Panc1 (cell line): ENCODE results near the gene RPL26. TPM values are rescaled to one million over a fixed set of nuclear protein-coding genes. Genes with fewer than 3 reads are reported as not detected.

Experiments used
- ATAC-seq: fragments of 200-7000 bp; cut with Tn5 transposase; 2 replicates; pipeline ENCODE4 v1.9.1; 2020; ENCODE audit warnings: mild to moderate bottlenecking, moderate library complexity
- BruUV-seq: library from RNA; stranded (reverse); fragments of 400-500 nt; replicated peaks from 2 replicates; lab custom pipeline; 2021; lab: Mats Ljungman, UMichigan
- CTCF ChIA-PET: fragments of 300-600 bp; sonication (Branson Sonifier 250); formaldehyde crosslinking; loops from one replicate; lab custom pipeline; 2022; ENCODE audit warnings: antibody characterized with exemption; lab: Charles Lee
- POLR2A ChIA-PET: fragments of 300-600 bp; sonication (Branson Sonifier 250); formaldehyde crosslinking; loops from one replicate; lab custom pipeline; 2022; ENCODE audit warnings: antibody characterized with exemption; lab: Charles Lee
- DNase-seq: peaks from one replicate; pipeline ENCODE4 v3.0.0-alpha.2; 2010; ENCODE audit warnings: low read depth, low spot score
- H3K27ac ChIP-seq: 2 replicates; pipeline ENCODE4 v1.5.1; 2011; ENCODE audit warnings: mild to moderate bottlenecking, low read length, inconsistent platforms
- H3K27me3 ChIP-seq: fragments of 200-500 bp; sonication (Bioruptor generic); 2 replicates; pipeline ENCODE4 v1.6.0; 2014; ENCODE audit warnings: low read length, inconsistent platforms; ENCODE audit not compliant: control insufficient read depth, insufficient read depth
- H3K36me3 ChIP-seq: fragments of 200-500 bp; sonication (Bioruptor generic); 2 replicates; pipeline ENCODE4 v1.5.1; 2014; ENCODE audit warnings: inconsistent platforms, mild to moderate bottlenecking, low read length, moderate library complexity; ENCODE audit not compliant: control insufficient read depth, insufficient read depth
- H3K4me1 ChIP-seq: 2 replicates; pipeline ENCODE4 v1.5.1; 2011; ENCODE audit warnings: inconsistent platforms, mild to moderate bottlenecking, low read length, moderate library complexity; ENCODE audit not compliant: control insufficient read depth, insufficient read depth
- H3K4me3 ChIP-seq, 2 experiments: 2 replicates each; pipeline ENCODE4 v1.5.1; 2011 to 2012; ENCODE audit warnings: low read depth in 2 of 2, low read length in 2 of 2, mild to moderate bottlenecking in 2 of 2, inconsistent platforms in 1 of 2, moderate library complexity in 1 of 2
- H3K9me3 ChIP-seq: fragments of 200-500 bp; sonication (Bioruptor generic); 2 replicates; pipeline ENCODE4 v1.5.1; 2014; ENCODE audit warnings: low read depth, mild to moderate bottlenecking, inconsistent platforms, low read length, moderate library complexity; ENCODE audit not compliant: control insufficient read depth, insufficient read depth
- POLR2AphosphoS5 ChIP-seq: IDR thresholded peaks from 2 replicates; pipeline ENCODE4 v1.6.1; 2012; ENCODE audit warnings: mild to moderate bottlenecking, low read depth, low read length, moderate library complexity
- SIN3A ChIP-seq: IDR thresholded peaks from 2 replicates; pipeline ENCODE4 v1.6.1; 2012; ENCODE audit warnings: low read depth, mild to moderate bottlenecking, low read length, moderate library complexity, borderline replicate concordance; ENCODE audit not compliant: insufficient read depth
- TCF7L2 ChIP-seq: IDR thresholded peaks from 2 replicates; pipeline ENCODE4 v1.6.1; 2011; ENCODE audit warnings: mild to moderate bottlenecking, low read depth, low read length, inconsistent platforms
- in situ Hi-C: cut with HindIII; loops from 2 replicates; pipeline ENCODE4 v1.10.0; 2016; ENCODE audit warnings: low sequenced_read_pairs, low pct_unique_long_range_greater_than_20kb
- intact Hi-C: fragments of 100-400 bp; cut with micrococcal nuclease; formaldehyde crosslinking; loops from one replicate; pipeline ENCODE4 v1.10.0; 2022; ENCODE audit not compliant: unreplicated experiment
- total RNA-seq: library from RNA; stranded (reverse); gene quantifications from one replicate; pipeline ENCODE4 v1.2.1, GENCODE V29; 2021; ENCODE audit not compliant: unreplicated experiment
- TF ChIP-seq, protein P1 (sequence below): fragments of 450-650 bp; IDR thresholded peaks from 2 replicates; pipeline ENCODE4 v1.5.1; 2017; ENCODE audit warnings: mild to moderate bottlenecking
- TF ChIP-seq, protein P2 (sequence below), 2 experiments: IDR thresholded peaks; 2 replicates each; pipeline ENCODE4 v1.6.1; 2011 to 2012; ENCODE audit warnings: low read depth in 2 of 2, control low read depth in 1 of 2, low read length in 1 of 2, mild to moderate bottlenecking in 1 of 2, moderate library complexity in 1 of 2; ENCODE audit not compliant: insufficient read depth in 1 of 2

RPL26 gene
- total RNA-seq, 1 experiment from 2014 or later, result 865 TPM

DNA sequence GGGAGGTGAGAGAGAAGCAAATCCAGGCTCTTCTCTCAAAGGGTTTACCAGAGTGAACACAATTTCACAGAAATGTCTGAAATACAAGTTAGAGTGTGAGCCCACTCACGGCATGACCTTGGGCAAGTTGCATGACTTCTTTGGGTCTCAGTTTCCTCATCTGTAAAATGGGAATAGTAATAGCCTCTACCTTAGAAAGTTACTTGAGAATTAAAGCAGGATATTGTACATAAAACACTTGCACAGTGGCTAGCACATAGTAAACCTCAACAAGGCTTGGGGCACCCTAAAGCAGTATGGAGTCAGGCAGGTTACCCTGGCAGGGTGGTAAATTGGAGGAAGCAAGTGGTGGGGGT lies 27.9 kb upstream of the RPL26 start:
- no peak for ATAC-seq
- BruUV-seq, result no TSS peak
- no peak overlapping the region for H3K4me3 ChIP-seq
- no peak overlapping the region for H3K27ac ChIP-seq
- DNase-seq, result no peak
- H3K9me3 ChIP-seq, result no peaks in the 10 kb centered on the region
- no peaks in the 10 kb centered on the region for H3K27me3 ChIP-seq
- TF ChIP-seq SIN3A (no peak), TCF7L2 (no peak), POLR2AphosphoS5 (no peak)
- TF ChIP-seq, protein P1, sequence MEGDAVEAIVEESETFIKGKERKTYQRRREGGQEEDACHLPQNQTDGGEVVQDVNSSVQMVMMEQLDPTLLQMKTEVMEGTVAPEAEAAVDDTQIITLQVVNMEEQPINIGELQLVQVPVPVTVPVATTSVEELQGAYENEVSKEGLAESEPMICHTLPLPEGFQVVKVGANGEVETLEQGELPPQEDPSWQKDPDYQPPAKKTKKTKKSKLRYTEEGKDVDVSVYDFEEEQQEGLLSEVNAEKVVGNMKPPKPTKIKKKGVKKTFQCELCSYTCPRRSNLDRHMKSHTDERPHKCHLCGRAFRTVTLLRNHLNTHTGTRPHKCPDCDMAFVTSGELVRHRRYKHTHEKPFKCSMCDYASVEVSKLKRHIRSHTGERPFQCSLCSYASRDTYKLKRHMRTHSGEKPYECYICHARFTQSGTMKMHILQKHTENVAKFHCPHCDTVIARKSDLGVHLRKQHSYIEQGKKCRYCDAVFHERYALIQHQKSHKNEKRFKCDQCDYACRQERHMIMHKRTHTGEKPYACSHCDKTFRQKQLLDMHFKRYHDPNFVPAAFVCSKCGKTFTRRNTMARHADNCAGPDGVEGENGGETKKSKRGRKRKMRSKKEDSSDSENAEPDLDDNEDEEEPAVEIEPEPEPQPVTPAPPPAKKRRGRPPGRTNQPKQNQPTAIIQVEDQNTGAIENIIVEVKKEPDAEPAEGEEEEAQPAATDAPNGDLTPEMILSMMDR, result no peak
- TF ChIP-seq, protein P2, sequence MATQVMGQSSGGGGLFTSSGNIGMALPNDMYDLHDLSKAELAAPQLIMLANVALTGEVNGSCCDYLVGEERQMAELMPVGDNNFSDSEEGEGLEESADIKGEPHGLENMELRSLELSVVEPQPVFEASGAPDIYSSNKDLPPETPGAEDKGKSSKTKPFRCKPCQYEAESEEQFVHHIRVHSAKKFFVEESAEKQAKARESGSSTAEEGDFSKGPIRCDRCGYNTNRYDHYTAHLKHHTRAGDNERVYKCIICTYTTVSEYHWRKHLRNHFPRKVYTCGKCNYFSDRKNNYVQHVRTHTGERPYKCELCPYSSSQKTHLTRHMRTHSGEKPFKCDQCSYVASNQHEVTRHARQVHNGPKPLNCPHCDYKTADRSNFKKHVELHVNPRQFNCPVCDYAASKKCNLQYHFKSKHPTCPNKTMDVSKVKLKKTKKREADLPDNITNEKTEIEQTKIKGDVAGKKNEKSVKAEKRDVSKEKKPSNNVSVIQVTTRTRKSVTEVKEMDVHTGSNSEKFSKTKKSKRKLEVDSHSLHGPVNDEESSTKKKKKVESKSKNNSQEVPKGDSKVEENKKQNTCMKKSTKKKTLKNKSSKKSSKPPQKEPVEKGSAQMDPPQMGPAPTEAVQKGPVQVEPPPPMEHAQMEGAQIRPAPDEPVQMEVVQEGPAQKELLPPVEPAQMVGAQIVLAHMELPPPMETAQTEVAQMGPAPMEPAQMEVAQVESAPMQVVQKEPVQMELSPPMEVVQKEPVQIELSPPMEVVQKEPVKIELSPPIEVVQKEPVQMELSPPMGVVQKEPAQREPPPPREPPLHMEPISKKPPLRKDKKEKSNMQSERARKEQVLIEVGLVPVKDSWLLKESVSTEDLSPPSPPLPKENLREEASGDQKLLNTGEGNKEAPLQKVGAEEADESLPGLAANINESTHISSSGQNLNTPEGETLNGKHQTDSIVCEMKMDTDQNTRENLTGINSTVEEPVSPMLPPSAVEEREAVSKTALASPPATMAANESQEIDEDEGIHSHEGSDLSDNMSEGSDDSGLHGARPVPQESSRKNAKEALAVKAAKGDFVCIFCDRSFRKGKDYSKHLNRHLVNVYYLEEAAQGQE (IDR thresholded peaks at IDR 0.05; ENCODE audit: insufficient read depth in 1 of 2, low read depth in 2 of 2, low read length in 1 of 2), result no peak
- no peaks in the 10 kb centered on the region for H3K4me1 ChIP-seq
- in situ Hi-C loops, result no loop called here
- intact Hi-C loops, result loop anchor here (10.0 kb wide), 1 partner anchor 334 kb away; the partner anchor contains the start of gene CCDC42
- CTCF ChIA-PET, result interaction anchor here (0.6 to 1.0 kb wide), 6 partner anchors 9 to 375 kb away, joined by 3 to 6 read pairs (median 4); no protein-coding TSS in a partner anchor
- H3K36me3 ChIP-seq, result no peaks in the 10 kb centered on the region
- POLR2A ChIA-PET, result no interaction called here

DNA sequence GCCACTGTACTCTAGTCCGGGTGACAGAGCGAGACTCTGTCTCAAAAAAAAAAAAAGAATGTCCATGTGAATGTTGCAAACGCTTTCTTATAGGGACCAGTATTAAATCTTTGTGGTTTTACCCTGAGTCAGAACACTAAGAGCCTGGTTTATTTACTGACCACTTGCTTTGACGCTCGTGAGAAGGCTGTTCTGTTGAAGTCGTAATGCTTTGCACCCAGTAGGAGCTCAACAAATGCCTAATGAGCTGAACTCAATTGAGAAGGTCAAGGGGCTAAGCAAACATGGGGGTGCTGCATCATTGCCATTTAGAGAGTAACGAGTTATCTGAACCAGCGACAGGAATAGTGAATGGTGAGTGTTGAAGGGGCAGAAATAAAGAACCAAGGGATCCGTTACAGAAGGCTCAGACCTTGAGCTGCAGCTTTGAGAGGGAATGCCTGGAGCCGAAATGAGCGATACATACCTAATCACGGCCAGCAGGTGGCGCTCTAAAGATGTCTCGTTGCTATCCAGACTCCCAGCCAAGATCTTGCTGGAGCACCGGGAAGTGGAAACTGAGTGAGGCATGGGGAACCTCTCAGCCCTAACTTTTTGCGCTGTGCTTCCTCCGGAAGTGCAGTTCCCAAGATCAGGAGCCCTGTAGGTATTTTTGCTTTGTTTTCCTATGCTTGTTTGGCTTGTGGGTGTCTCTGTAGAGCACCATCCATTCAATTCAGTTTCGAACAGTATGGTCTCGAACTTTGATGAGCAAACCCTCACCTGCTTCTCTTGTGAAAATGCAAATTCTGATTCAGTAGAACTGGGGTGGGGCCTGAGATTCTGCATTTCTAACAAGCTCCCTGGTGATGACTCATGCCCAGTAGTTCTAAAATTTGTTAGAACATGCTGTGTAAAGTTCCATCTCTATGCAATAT lies 27.2 kb upstream of the RPL26 start:
- H3K27ac ChIP-seq, result no peak overlapping the region
- ATAC-seq, result peak; percentile 98
- in situ Hi-C loops, result no loop called here

More for the DNA sequence above, 27.2 kb upstream of the RPL26 start:
- no peaks in the 10 kb centered on the region for H3K9me3 ChIP-seq
- H3K4me1 ChIP-seq, result no peaks in the 10 kb centered on the region
- intact Hi-C loops, result loop anchor here (10.0 kb wide), 1 partner anchor 335 kb away; the partner anchor contains the start of gene CCDC42
- no TSS peak for BruUV-seq
- H3K27me3 ChIP-seq, result no peaks in the 10 kb centered on the region
- TF ChIP-seq POLR2AphosphoS5 (no peak), TCF7L2 (no peak), SIN3A (no peak)
- TF ChIP-seq, protein P1, result peak; percentile 89
- TF ChIP-seq, protein P2 (IDR thresholded peaks at IDR 0.05; ENCODE audit: insufficient read depth in 1 of 2, low read depth in 2 of 2, low read length in 1 of 2), result no peak
- no peak overlapping the region for H3K4me3 ChIP-seq
- ChIA-PET CTCF (interaction anchor here (0.6 to 1.0 kb wide), 6 partner anchors 10 to 376 kb away, joined by 3 to 6 read pairs (median 4); no protein-coding TSS in a partner anchor), POLR2A (interaction anchor here (0.6 to 0.7 kb wide), 2 partner anchors 61 to 91 kb away, joined by 4 to 8 read pairs; no protein-coding TSS in a partner anchor)
- H3K36me3 ChIP-seq, result no peaks in the 10 kb centered on the region
- peak; percentile 71 for DNase-seq
